ENCODE data around the gene SLC13A3.

The SLC13A3 gene

GRCh38 chr20:46673394-46674252, 22.4 kb upstream of the SLC13A3 start:
- Mint-ChIP-seq H3K36me3 (ENCODE audit: low read depth) (no peaks in the 10 kb centered on the region), H3K9me3 (peaks cover 20% of the 10 kb centered on the region), H3K4me3 (no peak overlapping the region), H3K4me1 (ENCODE audit: low read depth) (no peaks in the 10 kb centered on the region), H3K27me3 (peaks cover 3% of the 10 kb centered on the region), H3K27ac (no peak overlapping the region)
- intact Hi-C loops (cut with micrococcal nuclease) = no loop called here

DNA sequence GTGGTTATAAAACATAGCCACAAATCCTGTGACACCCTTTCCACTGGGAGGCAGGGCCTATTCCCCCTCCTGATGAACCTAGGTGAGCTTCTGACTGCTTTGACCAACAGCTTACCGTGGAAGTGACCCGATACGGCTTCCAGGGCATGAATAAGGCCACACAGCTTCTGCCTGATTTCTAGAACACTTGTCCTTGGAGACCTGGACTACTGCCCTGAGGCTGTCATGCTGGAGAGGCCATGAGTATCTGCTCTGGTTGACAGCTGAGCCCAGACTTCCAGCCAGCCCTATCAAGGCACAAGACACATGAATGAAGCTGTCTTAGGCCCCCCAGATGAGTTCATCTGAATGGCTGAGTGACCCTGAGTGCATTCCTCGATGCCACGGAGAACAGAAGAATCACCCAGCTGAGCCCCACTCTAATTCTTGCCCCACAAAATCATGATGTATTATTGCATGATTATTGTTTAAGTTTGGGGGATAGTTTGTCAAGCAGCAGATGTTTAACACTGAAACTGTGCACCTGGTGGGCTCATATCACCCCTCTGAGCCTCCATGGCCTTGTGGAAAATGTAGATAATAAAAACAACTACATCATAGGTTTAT, 21.4 kb upstream of the SLC13A3 start:
- Mint-ChIP-seq H3K27me3 (peaks cover 3% of the 10 kb centered on the region), H3K27ac (no peak overlapping the region), H3K4me1 (ENCODE audit: low read depth) (no peaks in the 10 kb centered on the region), H3K4me3 (no peak overlapping the region), H3K9me3 (peaks cover 20% of the 10 kb centered on the region), H3K36me3 (ENCODE audit: low read depth) (no peaks in the 10 kb centered on the region)
- intact Hi-C loops (cut with micrococcal nuclease) = no loop called here

- intact Hi-C loops (cut with micrococcal nuclease) = no loop called here
- Mint-ChIP-seq H3K4me1 (ENCODE audit: low read depth) (no peaks in the 10 kb centered on the region), H3K27me3 (peaks cover 3% of the 10 kb centered on the region), H3K27ac (no peak overlapping the region), H3K9me3 (peaks cover 20% of the 10 kb centered on the region), H3K36me3 (ENCODE audit: low read depth) (no peaks in the 10 kb centered on the region), H3K4me3 (no peak overlapping the region)
Measured at GRCh38 chr20:46671866-46672542, 20.7 kb upstream of the SLC13A3 start.

- intact Hi-C loops (cut with micrococcal nuclease) = no loop called here
- Mint-ChIP-seq H3K4me3 (no peak overlapping the region), H3K4me1 (ENCODE audit: low read depth) (no peaks in the 10 kb centered on the region), H3K36me3 (ENCODE audit: low read depth) (no peaks in the 10 kb centered on the region), H3K27me3 (peaks cover 3% of the 10 kb centered on the region), H3K9me3 (peaks cover 20% of the 10 kb centered on the region), H3K27ac (no peak overlapping the region)
Measured at GRCh38 chr20:46670585-46671584, 19.6 kb upstream of the SLC13A3 start.

- H3K4me3 Mint-ChIP-seq = no peak overlapping the region
- peaks cover 20% of the 10 kb centered on the region for H3K9me3 Mint-ChIP-seq
- intact Hi-C loops (cut with micrococcal nuclease) = no loop called here
- peaks cover 3% of the 10 kb centered on the region for H3K27me3 Mint-ChIP-seq
- no peak overlapping the region for H3K27ac Mint-ChIP-seq
- H3K4me1 Mint-ChIP-seq (ENCODE audit: low read depth) = no peaks in the 10 kb centered on the region
- H3K36me3 Mint-ChIP-seq (ENCODE audit: low read depth) = no peaks in the 10 kb centered on the region
Measured at GRCh38 chr20:46670228-46670584, 18.9 kb upstream of the SLC13A3 start.

- intact Hi-C loops (cut with micrococcal nuclease) = no loop called here
- peaks cover 20% of the 10 kb centered on the region for H3K9me3 Mint-ChIP-seq
- H3K27ac Mint-ChIP-seq = no peak overlapping the region
- H3K36me3 Mint-ChIP-seq (ENCODE audit: low read depth) = no peaks in the 10 kb centered on the region
- no peaks in the 10 kb centered on the region for H3K4me1 Mint-ChIP-seq (ENCODE audit: low read depth)
- H3K27me3 Mint-ChIP-seq = no peaks in the 10 kb centered on the region
- no peak overlapping the region for H3K4me3 Mint-ChIP-seq
Measured at GRCh38 chr20:46666818-46667515, 15.7 kb upstream of the SLC13A3 start.

GRCh38 chr20:46666306-46666705, 15.0 kb upstream of the SLC13A3 start:
- no peaks in the 10 kb centered on the region for H3K4me1 Mint-ChIP-seq (ENCODE audit: low read depth)

DNA sequence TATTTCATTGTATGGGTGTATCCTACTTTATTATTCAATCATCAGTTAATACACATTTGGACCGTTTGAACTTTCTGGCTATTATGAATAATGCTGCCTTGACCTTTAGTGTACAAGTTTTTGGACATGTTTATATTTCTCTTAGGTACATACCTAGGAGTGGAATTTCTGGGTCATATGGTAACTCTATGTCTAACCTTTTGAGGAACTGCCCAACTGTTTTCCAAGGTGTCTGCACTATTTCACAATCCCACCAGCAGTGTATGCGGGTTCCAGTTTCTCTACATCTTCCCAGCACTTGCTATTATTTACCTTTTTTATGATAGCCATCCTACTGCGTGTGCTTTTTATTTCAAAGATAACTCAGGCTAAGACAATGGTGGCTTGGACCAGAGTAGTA, 14.3 kb upstream of the SLC13A3 start:
- H3K36me3 Mint-ChIP-seq (ENCODE audit: low read depth) = no peaks in the 10 kb centered on the region
- no peaks in the 10 kb centered on the region for H3K4me1 Mint-ChIP-seq (ENCODE audit: low read depth)
- intact Hi-C loops (cut with micrococcal nuclease) = no loop called here
- H3K4me3 Mint-ChIP-seq = no peak overlapping the region
- peaks cover 7% of the 10 kb centered on the region for H3K9me3 Mint-ChIP-seq
- no peaks in the 10 kb centered on the region for H3K27me3 Mint-ChIP-seq
- H3K27ac Mint-ChIP-seq = no peak overlapping the region

More at GRCh38 chr20:46666306-46666705, 15.0 kb upstream of the SLC13A3 start:
- peaks cover 14% of the 10 kb centered on the region for H3K9me3 Mint-ChIP-seq
- no peak overlapping the region for H3K4me3 Mint-ChIP-seq
- H3K27ac Mint-ChIP-seq = no peak overlapping the region
- H3K27me3 Mint-ChIP-seq = no peaks in the 10 kb centered on the region
- intact Hi-C loops (cut with micrococcal nuclease) = no loop called here
- H3K36me3 Mint-ChIP-seq (ENCODE audit: low read depth) = no peaks in the 10 kb centered on the region

DNA sequence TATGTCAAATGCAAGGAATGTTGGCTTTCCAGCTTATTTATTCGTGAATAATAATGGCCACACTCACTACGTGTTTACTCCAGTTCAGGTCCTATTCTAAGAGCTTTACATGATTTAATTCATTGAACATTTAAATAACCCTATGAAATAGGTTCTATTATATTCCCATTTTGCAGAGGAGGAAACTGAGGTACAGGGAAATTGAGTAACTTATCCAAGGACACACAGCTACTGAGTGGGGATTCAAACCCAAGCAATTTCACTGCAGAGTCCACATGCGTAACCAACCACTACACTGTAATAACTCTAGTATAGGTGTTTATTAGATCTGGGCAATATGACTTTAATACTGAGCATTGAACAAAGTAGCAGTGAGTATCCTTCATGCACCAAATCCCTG, 12.3 kb upstream of the SLC13A3 start:
- intact Hi-C loops (cut with micrococcal nuclease) = no loop called here
- Mint-ChIP-seq H3K36me3 (ENCODE audit: low read depth) (no peaks in the 10 kb centered on the region), H3K9me3 (no peaks in the 10 kb centered on the region), H3K4me1 (ENCODE audit: low read depth) (no peaks in the 10 kb centered on the region), H3K4me3 (no peak overlapping the region), H3K27ac (no peak overlapping the region), H3K27me3 (peaks cover 2% of the 10 kb centered on the region)

DNA sequence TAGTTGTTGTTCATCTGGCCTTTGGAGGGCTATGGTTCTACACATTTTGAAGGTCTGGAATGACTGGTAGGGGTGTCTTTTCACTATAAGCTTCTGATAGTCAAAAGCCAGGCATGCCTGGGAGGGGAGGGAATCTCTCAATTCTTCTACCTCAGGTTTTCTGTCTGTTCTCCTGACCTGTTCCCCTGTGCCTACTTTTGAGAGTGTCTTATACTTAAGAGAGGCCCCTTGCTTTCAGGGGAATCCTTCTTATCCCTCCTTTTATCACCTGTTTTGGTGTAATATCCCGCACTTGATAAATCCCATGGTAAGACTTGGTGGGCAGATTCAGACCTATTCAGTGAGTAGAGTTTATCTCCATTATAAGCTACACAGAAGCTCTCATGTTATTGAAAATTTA, 10.4 kb upstream of the SLC13A3 start:
- peaks cover 7% of the 10 kb centered on the region for H3K27me3 Mint-ChIP-seq
- intact Hi-C loops (cut with micrococcal nuclease) = no loop called here
- H3K9me3 Mint-ChIP-seq = no peaks in the 10 kb centered on the region
- no peaks in the 10 kb centered on the region for H3K4me1 Mint-ChIP-seq (ENCODE audit: low read depth)
- H3K36me3 Mint-ChIP-seq (ENCODE audit: low read depth) = no peaks in the 10 kb centered on the region
- no peak overlapping the region for H3K4me3 Mint-ChIP-seq
- H3K27ac Mint-ChIP-seq = no peak overlapping the region

DNA sequence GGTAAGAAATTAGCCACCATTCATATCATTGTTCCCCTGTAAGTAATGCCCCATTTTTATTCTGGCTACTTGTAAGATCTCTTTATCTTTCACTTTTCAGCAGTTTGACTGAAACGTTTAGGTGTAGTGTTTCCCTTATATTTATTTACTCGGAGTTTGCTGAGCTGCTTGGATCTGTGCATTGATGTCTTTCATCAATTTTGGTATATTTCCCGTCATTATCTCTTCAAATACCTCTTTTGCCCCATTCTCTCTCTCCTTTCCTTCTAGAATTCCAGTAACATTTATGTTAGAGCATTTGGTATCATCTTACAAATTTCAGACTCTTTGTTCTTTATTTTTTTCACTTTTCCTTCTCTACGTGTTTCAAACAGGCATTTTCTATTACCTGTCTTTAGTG, 9.2 kb upstream of the SLC13A3 start:
- Mint-ChIP-seq H3K27ac (no peak overlapping the region), H3K4me1 (ENCODE audit: low read depth) (no peaks in the 10 kb centered on the region)
- intact Hi-C loops (cut with micrococcal nuclease) = no loop called here

DNA sequence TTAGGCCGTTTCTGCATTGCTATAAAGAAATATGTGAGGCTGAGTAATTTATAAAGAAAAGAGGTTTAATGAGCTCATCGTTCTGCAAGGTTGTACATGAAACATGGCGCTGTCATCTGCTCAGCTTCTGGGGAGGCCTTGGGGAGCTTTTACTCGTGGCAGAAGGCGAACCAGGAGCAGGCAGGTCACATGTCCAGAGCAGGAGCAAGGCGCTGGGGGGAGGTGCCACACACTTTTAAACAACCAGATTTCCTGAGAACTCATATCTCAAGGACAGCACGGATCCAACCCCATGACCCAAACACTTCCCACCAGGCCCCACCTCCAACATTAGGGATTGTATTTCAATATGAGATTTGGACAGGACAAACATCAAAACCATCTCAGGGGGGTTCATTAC, 6.4 kb upstream of the SLC13A3 start:
- Mint-ChIP-seq H3K36me3 (ENCODE audit: low read depth) (no peaks in the 10 kb centered on the region), H3K9me3 (no peaks in the 10 kb centered on the region), H3K27ac (no peak overlapping the region), H3K27me3 (peaks cover 19% of the 10 kb centered on the region), H3K4me1 (ENCODE audit: low read depth) (no peaks in the 10 kb centered on the region), H3K4me3 (no peak overlapping the region)
- intact Hi-C loops (cut with micrococcal nuclease) = no loop called here

More for the DNA sequence above, 9.2 kb upstream of the SLC13A3 start:
- peaks cover 7% of the 10 kb centered on the region for H3K27me3 Mint-ChIP-seq
- no peaks in the 10 kb centered on the region for H3K9me3 Mint-ChIP-seq
- no peak overlapping the region for H3K4me3 Mint-ChIP-seq
- H3K36me3 Mint-ChIP-seq (ENCODE audit: low read depth) = no peaks in the 10 kb centered on the region

DNA sequence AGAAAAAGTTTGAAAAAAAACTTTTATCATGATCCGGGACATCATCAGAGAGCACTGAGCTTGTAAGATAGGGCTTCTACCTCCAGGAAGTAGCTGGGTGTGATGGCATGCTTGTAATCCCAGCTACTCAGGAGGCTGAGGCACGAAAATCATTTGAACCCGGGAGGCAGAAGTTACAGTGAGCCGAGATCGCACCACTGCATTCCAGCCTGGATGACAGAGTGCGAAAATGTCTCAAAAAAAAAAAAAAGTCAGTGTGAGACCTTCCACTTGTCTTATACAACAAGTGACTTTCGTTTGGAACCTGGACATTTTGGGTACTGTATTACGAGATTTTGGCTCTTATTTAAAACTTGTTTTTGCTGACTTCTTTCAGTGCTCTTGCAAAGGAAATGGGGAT, 5.9 kb upstream of the SLC13A3 start:
- Mint-ChIP-seq H3K27ac (no peak overlapping the region), H3K4me3 (no peak overlapping the region), H3K9me3 (no peaks in the 10 kb centered on the region), H3K4me1 (ENCODE audit: low read depth) (no peaks in the 10 kb centered on the region), H3K27me3 (peaks cover 24% of the 10 kb centered on the region), H3K36me3 (ENCODE audit: low read depth) (no peaks in the 10 kb centered on the region)
- intact Hi-C loops (cut with micrococcal nuclease) = no loop called here

All from dendritic cell treated with granulocyte-macrophage colony-stimulating factor and Interleukin-4, amounts not matched to agents 40 ng/mL and 50 ng/mL, for 4 days (primary cell).